GM19452 (cell line): ENCODE measurements around the gene FOSB.
A peak's percentile ranks its signal among the peaks of the same experiment; 100 is the strongest.
"Not testable (repeated sequence)": the region's sequence is repeated elsewhere in the genome, so short reads cannot be mapped to it uniquely, and the experiment has no call there.

Experiments
- ATAC-seq: cut with Tn5 transposase; IDR thresholded peaks from one replicate; pipeline ENCODE4 v1.9.1; 2021; ENCODE audit not compliant: unreplicated experiment

FOSB gene

GRCh38 chr19:45467456-45468158, at the start of gene FOSB:
Gene FOSB (plus strand): TSS chr19:45467996. CDS start chr19:45468587, 591 bp downstream.
- peak; percentile 47 for ATAC-seq

GRCh38 chr19:45418802-45419201, 49.0 kb upstream of the FOSB start:
- no peak for ATAC-seq

GRCh38 chr19:45419396-45419795, 48.4 kb upstream of the FOSB start:
- peak; percentile 52 for ATAC-seq

- no peak for ATAC-seq
Measured at GRCh38 chr19:45419895-45420294, 47.9 kb upstream of the FOSB start.

- no peak for ATAC-seq
Measured at GRCh38 chr19:45420356-45420755, 47.4 kb upstream of the FOSB start.

- no peak for ATAC-seq
Measured at GRCh38 chr19:45420871-45421270, 46.9 kb upstream of the FOSB start.

GRCh38 chr19:45421947-45422498, 45.8 kb upstream of the FOSB start:
- no peak for ATAC-seq

GRCh38 chr19:45423033-45423588, 44.7 kb upstream of the FOSB start:
- no peak for ATAC-seq

- peak; percentile 57 for ATAC-seq
Measured at GRCh38 chr19:45423589-45424190, 44.1 kb upstream of the FOSB start, which contains the start of gene ERCC1. Gene ERCC1 (minus strand): TSS chr19:45423917. CDS start chr19:45423374, 543 bp downstream.

- ATAC-seq: no peak
Measured at GRCh38 chr19:45424191-45425058, 43.4 kb upstream of the FOSB start.

GRCh38 chr19:45428384-45429231, 39.2 kb upstream of the FOSB start:
- no peak for ATAC-seq

GRCh38 chr19:45429896-45430295, 37.9 kb upstream of the FOSB start:
- ATAC-seq: not testable (repeated sequence)

- ATAC-seq: not testable (repeated sequence)
Measured at GRCh38 chr19:45431008-45431407, 36.8 kb upstream of the FOSB start.

GRCh38 chr19:45432543-45432942, 35.3 kb upstream of the FOSB start:
- not testable (repeated sequence) for ATAC-seq

- ATAC-seq: no peak
Measured at GRCh38 chr19:45437328-45437727, 30.5 kb upstream of the FOSB start.

GRCh38 chr19:45439190-45439568, 28.6 kb upstream of the FOSB start:
- no peak for ATAC-seq

GRCh38 chr19:45439569-45440258, 28.1 kb upstream of the FOSB start:
- peak; percentile 56 for ATAC-seq

- ATAC-seq: no peak
Measured at GRCh38 chr19:45440259-45440638, 27.5 kb upstream of the FOSB start.

- ATAC-seq: no peak
Measured at GRCh38 chr19:45440873-45441654, 26.7 kb upstream of the FOSB start.
